ENCODE results near the gene SNX27.

DNA sequence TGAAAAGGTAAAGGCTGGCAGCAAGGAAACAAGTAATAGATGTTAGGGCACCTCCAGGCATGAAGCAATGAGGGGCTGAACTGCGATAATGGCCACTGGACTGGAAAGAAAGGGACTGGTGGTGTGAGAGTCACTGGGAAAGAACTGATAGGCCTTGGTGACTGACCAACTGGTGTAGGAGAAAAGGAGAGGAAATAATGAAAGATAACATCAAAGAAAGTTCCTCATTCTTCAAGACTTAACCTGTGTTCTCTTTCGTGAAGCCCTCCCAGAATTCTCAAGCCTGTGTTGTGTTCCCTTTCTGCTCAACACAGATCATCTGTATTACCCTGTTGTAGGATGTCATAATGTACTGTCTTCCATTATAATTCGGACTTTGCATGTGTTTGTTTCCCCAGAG, 20.9 kb upstream of the SNX27 start:
- TF ChIP-seq JUND (IDR thresholded peaks at IDR 0.05) (no peak), EGR1 (IDR thresholded peaks at IDR 0.05; ENCODE audit: low read depth in 2 of 2) (no peak), GABPA (IDR thresholded peaks at IDR 0.05 in 1 of 2, conservative IDR thresholded peaks at IDR 0.05 in 1 of 2) (no peak), SP1 (IDR thresholded peaks at IDR 0.05) (no peak), RXRA (IDR thresholded peaks at IDR 0.05) (no peak), TAF1 (conservative IDR thresholded peaks at IDR 0.05) (no peak), YY1 (IDR thresholded peaks at IDR 0.05) (no peak)
- TF ChIP-seq, protein P1, sequence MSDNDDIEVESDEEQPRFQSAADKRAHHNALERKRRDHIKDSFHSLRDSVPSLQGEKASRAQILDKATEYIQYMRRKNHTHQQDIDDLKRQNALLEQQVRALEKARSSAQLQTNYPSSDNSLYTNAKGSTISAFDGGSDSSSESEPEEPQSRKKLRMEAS (IDR thresholded peaks at IDR 0.05), result no peak
- TF ChIP-seq, protein P2, sequence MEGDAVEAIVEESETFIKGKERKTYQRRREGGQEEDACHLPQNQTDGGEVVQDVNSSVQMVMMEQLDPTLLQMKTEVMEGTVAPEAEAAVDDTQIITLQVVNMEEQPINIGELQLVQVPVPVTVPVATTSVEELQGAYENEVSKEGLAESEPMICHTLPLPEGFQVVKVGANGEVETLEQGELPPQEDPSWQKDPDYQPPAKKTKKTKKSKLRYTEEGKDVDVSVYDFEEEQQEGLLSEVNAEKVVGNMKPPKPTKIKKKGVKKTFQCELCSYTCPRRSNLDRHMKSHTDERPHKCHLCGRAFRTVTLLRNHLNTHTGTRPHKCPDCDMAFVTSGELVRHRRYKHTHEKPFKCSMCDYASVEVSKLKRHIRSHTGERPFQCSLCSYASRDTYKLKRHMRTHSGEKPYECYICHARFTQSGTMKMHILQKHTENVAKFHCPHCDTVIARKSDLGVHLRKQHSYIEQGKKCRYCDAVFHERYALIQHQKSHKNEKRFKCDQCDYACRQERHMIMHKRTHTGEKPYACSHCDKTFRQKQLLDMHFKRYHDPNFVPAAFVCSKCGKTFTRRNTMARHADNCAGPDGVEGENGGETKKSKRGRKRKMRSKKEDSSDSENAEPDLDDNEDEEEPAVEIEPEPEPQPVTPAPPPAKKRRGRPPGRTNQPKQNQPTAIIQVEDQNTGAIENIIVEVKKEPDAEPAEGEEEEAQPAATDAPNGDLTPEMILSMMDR (IDR thresholded peaks at IDR 0.05; ENCODE audit: low read depth, low read length, missing input control), result no peak
- TF ChIP-seq, protein P3, sequence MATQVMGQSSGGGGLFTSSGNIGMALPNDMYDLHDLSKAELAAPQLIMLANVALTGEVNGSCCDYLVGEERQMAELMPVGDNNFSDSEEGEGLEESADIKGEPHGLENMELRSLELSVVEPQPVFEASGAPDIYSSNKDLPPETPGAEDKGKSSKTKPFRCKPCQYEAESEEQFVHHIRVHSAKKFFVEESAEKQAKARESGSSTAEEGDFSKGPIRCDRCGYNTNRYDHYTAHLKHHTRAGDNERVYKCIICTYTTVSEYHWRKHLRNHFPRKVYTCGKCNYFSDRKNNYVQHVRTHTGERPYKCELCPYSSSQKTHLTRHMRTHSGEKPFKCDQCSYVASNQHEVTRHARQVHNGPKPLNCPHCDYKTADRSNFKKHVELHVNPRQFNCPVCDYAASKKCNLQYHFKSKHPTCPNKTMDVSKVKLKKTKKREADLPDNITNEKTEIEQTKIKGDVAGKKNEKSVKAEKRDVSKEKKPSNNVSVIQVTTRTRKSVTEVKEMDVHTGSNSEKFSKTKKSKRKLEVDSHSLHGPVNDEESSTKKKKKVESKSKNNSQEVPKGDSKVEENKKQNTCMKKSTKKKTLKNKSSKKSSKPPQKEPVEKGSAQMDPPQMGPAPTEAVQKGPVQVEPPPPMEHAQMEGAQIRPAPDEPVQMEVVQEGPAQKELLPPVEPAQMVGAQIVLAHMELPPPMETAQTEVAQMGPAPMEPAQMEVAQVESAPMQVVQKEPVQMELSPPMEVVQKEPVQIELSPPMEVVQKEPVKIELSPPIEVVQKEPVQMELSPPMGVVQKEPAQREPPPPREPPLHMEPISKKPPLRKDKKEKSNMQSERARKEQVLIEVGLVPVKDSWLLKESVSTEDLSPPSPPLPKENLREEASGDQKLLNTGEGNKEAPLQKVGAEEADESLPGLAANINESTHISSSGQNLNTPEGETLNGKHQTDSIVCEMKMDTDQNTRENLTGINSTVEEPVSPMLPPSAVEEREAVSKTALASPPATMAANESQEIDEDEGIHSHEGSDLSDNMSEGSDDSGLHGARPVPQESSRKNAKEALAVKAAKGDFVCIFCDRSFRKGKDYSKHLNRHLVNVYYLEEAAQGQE (IDR thresholded peaks at IDR 0.05), result no peak
- TF ChIP-seq, protein P4, sequence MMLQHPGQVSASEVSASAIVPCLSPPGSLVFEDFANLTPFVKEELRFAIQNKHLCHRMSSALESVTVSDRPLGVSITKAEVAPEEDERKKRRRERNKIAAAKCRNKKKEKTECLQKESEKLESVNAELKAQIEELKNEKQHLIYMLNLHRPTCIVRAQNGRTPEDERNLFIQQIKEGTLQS (IDR thresholded peaks at IDR 0.05), result no peak
- TF ChIP-seq, protein P5, sequence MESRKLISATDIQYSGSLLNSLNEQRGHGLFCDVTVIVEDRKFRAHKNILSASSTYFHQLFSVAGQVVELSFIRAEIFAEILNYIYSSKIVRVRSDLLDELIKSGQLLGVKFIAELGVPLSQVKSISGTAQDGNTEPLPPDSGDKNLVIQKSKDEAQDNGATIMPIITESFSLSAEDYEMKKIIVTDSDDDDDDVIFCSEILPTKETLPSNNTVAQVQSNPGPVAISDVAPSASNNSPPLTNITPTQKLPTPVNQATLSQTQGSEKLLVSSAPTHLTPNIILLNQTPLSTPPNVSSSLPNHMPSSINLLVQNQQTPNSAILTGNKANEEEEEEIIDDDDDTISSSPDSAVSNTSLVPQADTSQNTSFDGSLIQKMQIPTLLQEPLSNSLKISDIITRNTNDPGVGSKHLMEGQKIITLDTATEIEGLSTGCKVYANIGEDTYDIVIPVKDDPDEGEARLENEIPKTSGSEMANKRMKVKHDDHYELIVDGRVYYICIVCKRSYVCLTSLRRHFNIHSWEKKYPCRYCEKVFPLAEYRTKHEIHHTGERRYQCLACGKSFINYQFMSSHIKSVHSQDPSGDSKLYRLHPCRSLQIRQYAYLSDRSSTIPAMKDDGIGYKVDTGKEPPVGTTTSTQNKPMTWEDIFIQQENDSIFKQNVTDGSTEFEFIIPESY (IDR thresholded peaks at IDR 0.05), result no peak
